ENCODE measurements around the gene BID. TPM values are rescaled to one million over a fixed set of nuclear protein-coding genes. Genes with fewer than 3 reads are reported as not detected.

BID gene
- total RNA-seq, 2 experiments from 2014 or later, result 8.9 to 10.3 TPM

GRCh38 chr22:17707526-17707925 is 66.7 kb downstream of the BID start:
- Mint-ChIP-seq H3K9me3 (no peaks in the 10 kb centered on the region), H3K4me3 (no peak overlapping the region), H3K27ac (no peak overlapping the region), H3K27me3 (no peaks in the 10 kb centered on the region), H3K4me1 (ENCODE audit: low read depth) (peaks cover 12% of the 10 kb centered on the region), H3K36me3 (ENCODE audit: low read depth) (peaks cover 38% of the 10 kb centered on the region)
- Histone ChIP-seq H3K27me3 (ENCODE audit: control insufficient read depth in 1 of 2, insufficient read depth in 2 of 2, low read length in 2 of 2) (no peaks in the 10 kb centered on the region), H3K27ac (ENCODE audit: low read depth in 1 of 2, low read length in 2 of 2) (no peak overlapping the region), H3K4me3 (ENCODE audit: low read length) (no peak overlapping the region), H3K36me3 (ENCODE audit: insufficient read depth, low read length) (peaks cover 3% of the 10 kb centered on the region), H3K9me3 (ENCODE audit: control insufficient read depth in 1 of 2, insufficient read depth in 1 of 2, low read length in 2 of 2) (no peaks in the 10 kb centered on the region), H3K4me1 (ENCODE audit: insufficient read depth, low read length) (peaks cover 11% of the 10 kb centered on the region)
- ATAC-seq (ENCODE audit: poor library complexity), result no peak
- ChIA-PET POLR2A (no interaction called here), CTCF (no interaction called here)
- DNase-seq, result no peak
- intact Hi-C loops (cut with DNase I, micrococcal nuclease), result no loop called here
- TF ChIP-seq, protein P1, sequence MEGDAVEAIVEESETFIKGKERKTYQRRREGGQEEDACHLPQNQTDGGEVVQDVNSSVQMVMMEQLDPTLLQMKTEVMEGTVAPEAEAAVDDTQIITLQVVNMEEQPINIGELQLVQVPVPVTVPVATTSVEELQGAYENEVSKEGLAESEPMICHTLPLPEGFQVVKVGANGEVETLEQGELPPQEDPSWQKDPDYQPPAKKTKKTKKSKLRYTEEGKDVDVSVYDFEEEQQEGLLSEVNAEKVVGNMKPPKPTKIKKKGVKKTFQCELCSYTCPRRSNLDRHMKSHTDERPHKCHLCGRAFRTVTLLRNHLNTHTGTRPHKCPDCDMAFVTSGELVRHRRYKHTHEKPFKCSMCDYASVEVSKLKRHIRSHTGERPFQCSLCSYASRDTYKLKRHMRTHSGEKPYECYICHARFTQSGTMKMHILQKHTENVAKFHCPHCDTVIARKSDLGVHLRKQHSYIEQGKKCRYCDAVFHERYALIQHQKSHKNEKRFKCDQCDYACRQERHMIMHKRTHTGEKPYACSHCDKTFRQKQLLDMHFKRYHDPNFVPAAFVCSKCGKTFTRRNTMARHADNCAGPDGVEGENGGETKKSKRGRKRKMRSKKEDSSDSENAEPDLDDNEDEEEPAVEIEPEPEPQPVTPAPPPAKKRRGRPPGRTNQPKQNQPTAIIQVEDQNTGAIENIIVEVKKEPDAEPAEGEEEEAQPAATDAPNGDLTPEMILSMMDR (IDR thresholded peaks at IDR 0.05), result no peak

DNA sequence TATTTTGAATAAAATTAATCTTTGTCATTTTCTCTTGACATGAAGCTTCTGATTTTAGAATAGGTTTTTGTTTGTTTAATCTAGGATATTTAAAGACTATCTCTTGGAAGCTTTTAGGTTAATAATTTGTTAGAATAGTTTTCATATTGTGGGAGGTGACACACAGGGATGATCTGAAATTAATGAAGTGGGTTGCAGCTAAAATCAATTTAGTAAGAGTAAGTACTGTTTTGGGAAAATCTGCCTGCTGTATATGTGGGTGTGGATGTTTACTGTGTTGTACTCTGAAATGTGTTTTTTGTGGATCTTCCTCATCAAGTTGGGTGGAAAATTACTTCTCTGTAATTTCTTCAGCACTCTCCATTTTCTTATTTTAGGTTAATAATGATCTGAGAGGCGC is 67.3 kb downstream of the BID start:
- Histone ChIP-seq H3K27me3 (ENCODE audit: control insufficient read depth in 1 of 2, insufficient read depth in 2 of 2, low read length in 2 of 2) (no peaks in the 10 kb centered on the region), H3K27ac (ENCODE audit: low read depth in 1 of 2, low read length in 2 of 2) (no peak overlapping the region), H3K9me3 (ENCODE audit: control insufficient read depth in 1 of 2, insufficient read depth in 1 of 2, low read length in 2 of 2) (no peaks in the 10 kb centered on the region), H3K4me1 (ENCODE audit: insufficient read depth, low read length) (peaks cover 11% of the 10 kb centered on the region), H3K36me3 (ENCODE audit: insufficient read depth, low read length) (peaks cover 3% of the 10 kb centered on the region), H3K4me3 (ENCODE audit: low read length) (no peak overlapping the region)
- CTCF ChIA-PET, result no interaction called here
- Mint-ChIP-seq H3K36me3 (ENCODE audit: low read depth) (peaks cover 32% of the 10 kb centered on the region), H3K4me3 (no peak overlapping the region), H3K27ac (peak overlapping the region; percentile 15), H3K27me3 (no peaks in the 10 kb centered on the region), H3K4me1 (ENCODE audit: low read depth) (peaks cover 12% of the 10 kb centered on the region), H3K9me3 (no peaks in the 10 kb centered on the region)
- POLR2A ChIA-PET, result no interaction called here
- ATAC-seq (ENCODE audit: poor library complexity), result no peak
- intact Hi-C loops (cut with DNase I, micrococcal nuclease), result no loop called here
- DNase-seq, result no peak
- TF ChIP-seq, protein P1 (IDR thresholded peaks at IDR 0.05), result no peak

DNA sequence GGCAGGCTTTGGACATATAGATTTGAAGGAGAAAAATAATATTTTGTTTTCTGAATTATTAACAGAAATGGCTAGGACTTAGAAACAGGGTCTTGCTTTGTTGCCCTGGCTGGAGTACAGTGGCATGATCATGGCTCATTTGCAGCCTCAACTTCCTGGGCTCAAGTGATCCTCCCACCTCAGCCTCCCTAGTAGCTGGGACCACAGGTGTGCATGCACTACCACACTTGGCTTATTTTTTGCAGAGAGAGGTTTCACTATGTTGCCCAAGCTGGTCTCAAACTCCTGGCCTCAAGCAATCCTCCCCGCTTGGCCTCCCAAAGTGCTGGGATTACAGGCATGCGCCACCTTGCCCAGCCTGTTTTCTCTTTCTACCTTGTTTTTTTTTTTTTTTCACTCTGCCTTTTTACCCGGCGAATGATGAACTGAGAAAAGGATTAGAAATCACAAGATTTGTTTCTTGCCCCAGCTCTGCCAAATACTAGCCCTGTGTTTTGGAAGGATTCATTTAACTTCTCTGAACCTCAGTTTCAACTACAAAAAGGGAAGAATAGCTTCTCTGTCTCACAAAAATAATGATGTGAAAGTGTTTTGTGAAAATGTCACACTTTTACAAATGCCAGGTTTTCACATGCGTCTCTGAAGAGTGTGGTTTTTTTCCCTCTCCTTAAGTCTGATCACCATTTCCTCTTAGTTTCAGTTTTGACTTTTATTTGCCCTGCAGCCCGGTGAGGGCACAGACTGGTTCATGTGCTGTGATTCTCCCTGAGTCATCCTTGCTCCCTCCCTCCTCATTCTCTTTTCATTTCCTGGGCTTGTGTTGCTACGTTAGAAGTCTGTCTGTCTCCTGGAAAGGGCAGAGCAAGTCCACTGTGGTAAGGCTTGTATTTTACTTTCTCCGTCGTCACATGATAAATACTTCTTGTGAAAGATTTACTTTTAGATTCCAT is 68.0 kb downstream of the BID start:
- intact Hi-C loops (cut with DNase I, micrococcal nuclease), result no loop called here
- Mint-ChIP-seq H3K4me3 (peak overlapping the region; percentile 71), H3K36me3 (ENCODE audit: low read depth) (peaks cover 28% of the 10 kb centered on the region), H3K9me3 (no peaks in the 10 kb centered on the region), H3K27ac (peak overlapping the region; percentile 15), H3K27me3 (no peaks in the 10 kb centered on the region), H3K4me1 (ENCODE audit: low read depth) (peaks cover 12% of the 10 kb centered on the region)
- TF ChIP-seq, protein P1 (IDR thresholded peaks at IDR 0.05), result no peak
- ChIA-PET POLR2A (no interaction called here), CTCF (no interaction called here)
- Histone ChIP-seq H3K36me3 (ENCODE audit: insufficient read depth, low read length) (peaks cover 3% of the 10 kb centered on the region), H3K27ac (ENCODE audit: low read depth in 1 of 2, low read length in 2 of 2) (no peak overlapping the region), H3K4me3 (ENCODE audit: low read length) (peak overlapping the region; percentile 29), H3K4me1 (ENCODE audit: insufficient read depth, low read length) (peaks cover 11% of the 10 kb centered on the region), H3K27me3 (ENCODE audit: control insufficient read depth in 1 of 2, insufficient read depth in 2 of 2, low read length in 2 of 2) (no peaks in the 10 kb centered on the region), H3K9me3 (ENCODE audit: control insufficient read depth in 1 of 2, insufficient read depth in 1 of 2, low read length in 2 of 2) (no peaks in the 10 kb centered on the region)
- ATAC-seq (ENCODE audit: poor library complexity) (peak; percentile 80), DNase-seq (peak in 6 of 14 experiments; percentile 1 to 62 (median 54))
